SJCRH30 (cell line): ENCODE data around the gene RBM26. TPM values are rescaled to one million over a fixed set of nuclear protein-coding genes. Genes with fewer than 3 reads are reported as not detected.
"Not testable (repeated sequence)": the region's sequence is repeated elsewhere in the genome, so short reads cannot be mapped to it uniquely, and the experiment has no call there.

Experiments used
- DNase-seq, 2 experiments: peaks; one replicate each; pipeline ENCODE4 v3.0.0-alpha.2; 2015 to 2020
- H3K27ac ChIP-seq: fragments of 250-450 bp; sonication (Bioruptor Pico); 2 replicates; pipeline ENCODE4 v1.5.1; 2020; ENCODE audit warnings: mild to moderate bottlenecking, moderate library complexity
- H3K27me3 ChIP-seq: fragments of 250-450 bp; sonication (Bioruptor Pico); 2 replicates; pipeline ENCODE4 v1.5.1; 2020; ENCODE audit warnings: mild to moderate bottlenecking, moderate library complexity
- H3K36me3 ChIP-seq: fragments of 250-450 bp; sonication (Bioruptor Pico); 2 replicates; pipeline ENCODE4 v1.5.1; 2020; ENCODE audit warnings: mild to moderate bottlenecking, moderate library complexity
- H3K4me1 ChIP-seq: fragments of 250-450 bp; sonication (Bioruptor Pico); 2 replicates; pipeline ENCODE4 v1.5.1; 2020; ENCODE audit warnings: mild to moderate bottlenecking, moderate library complexity
- H3K4me3 ChIP-seq: fragments of 250-450 bp; sonication (Bioruptor Pico); 2 replicates; pipeline ENCODE4 v1.5.1; 2020; ENCODE audit warnings: mild to moderate bottlenecking, moderate library complexity
- H3K9me3 ChIP-seq: fragments of 250-450 bp; sonication (Bioruptor Pico); replicated peaks from 2 replicates; pipeline ENCODE4 v1.5.1; 2020; ENCODE audit warnings: mild to moderate bottlenecking, moderate library complexity
- total RNA-seq: library from RNA; depleted of rRNA; stranded (reverse); fragments of >200 nt; shearing (Covaris generic); gene quantifications from 2 replicates; pipeline ENCODE4 v1.2.3, GENCODE V29; 2014

RBM26 gene
- total RNA-seq, 1 experiment from 2014 or later, result 98.3 TPM

GRCh38 chr13:79307433-79307861 is 98.6 kb downstream of the RBM26 start:
- no peak overlapping the region for H3K4me3 ChIP-seq
- no peaks in the 10 kb centered on the region for H3K27me3 ChIP-seq
- 0 out of 2 replicates have a peak, but pooled peaks cover 3% of the 10 kb centered on the region for H3K9me3 ChIP-seq
- no peaks in the 10 kb centered on the region for H3K36me3 ChIP-seq
- peaks cover 3% of the 10 kb centered on the region for H3K4me1 ChIP-seq
- no peak for DNase-seq
- no peak overlapping the region for H3K27ac ChIP-seq

- H3K4me1 ChIP-seq, result peaks cover 3% of the 10 kb centered on the region
- no peak for DNase-seq
- H3K9me3 ChIP-seq, result 0 out of 2 replicates have a peak, but pooled peaks cover 3% of the 10 kb centered on the region
- no peak overlapping the region for H3K4me3 ChIP-seq
- H3K27me3 ChIP-seq, result no peaks in the 10 kb centered on the region
- no peak overlapping the region for H3K27ac ChIP-seq
- H3K36me3 ChIP-seq, result no peaks in the 10 kb centered on the region
Observed at GRCh38 chr13:79306650-79307049, 99.4 kb downstream of the RBM26 start.

GRCh38 chr13:79297128-79297527 is 108.9 kb downstream of the RBM26 start:
- H3K9me3 ChIP-seq, result no peaks in the 10 kb centered on the region; the same call in 1 of the 2 replicates
- H3K36me3 ChIP-seq, result no peaks in the 10 kb centered on the region
- H3K27ac ChIP-seq, result no peak overlapping the region
- no peaks in the 10 kb centered on the region for H3K27me3 ChIP-seq
- no peaks in the 10 kb centered on the region for H3K4me1 ChIP-seq
- H3K4me3 ChIP-seq, result no peak overlapping the region
- no peak for DNase-seq

- no peaks in the 10 kb centered on the region; the same call in 1 of the 2 replicates for H3K9me3 ChIP-seq
- H3K27me3 ChIP-seq, result no peaks in the 10 kb centered on the region
- no peak overlapping the region for H3K4me3 ChIP-seq
- no peak for DNase-seq
- no peaks in the 10 kb centered on the region for H3K36me3 ChIP-seq
- H3K4me1 ChIP-seq, result no peaks in the 10 kb centered on the region
- no peak overlapping the region for H3K27ac ChIP-seq
Observed at GRCh38 chr13:79295906-79296706, 109.9 kb downstream of the RBM26 start.

GRCh38 chr13:79290595-79291244 is 115.3 kb downstream of the RBM26 start:
- H3K9me3 ChIP-seq, result no peaks in the 10 kb centered on the region
- H3K4me3 ChIP-seq, result no peak overlapping the region
- H3K27me3 ChIP-seq, result no peaks in the 10 kb centered on the region
- no peaks in the 10 kb centered on the region for H3K4me1 ChIP-seq
- H3K36me3 ChIP-seq, result no peaks in the 10 kb centered on the region
- H3K27ac ChIP-seq, result no peak overlapping the region
- DNase-seq, result no peak

GRCh38 chr13:79289571-79289970 is 116.5 kb downstream of the RBM26 start:
- no peak overlapping the region for H3K27ac ChIP-seq
- H3K4me1 ChIP-seq, result no peaks in the 10 kb centered on the region
- no peak overlapping the region for H3K4me3 ChIP-seq
- no peaks in the 10 kb centered on the region for H3K27me3 ChIP-seq
- DNase-seq, result no peak
- no peaks in the 10 kb centered on the region for H3K9me3 ChIP-seq
- H3K36me3 ChIP-seq, result no peaks in the 10 kb centered on the region

- H3K27ac ChIP-seq, result no peak overlapping the region
- no peak for DNase-seq
Observed at GRCh38 chr13:79287939-79288795, 117.9 kb downstream of the RBM26 start.

GRCh38 chr13:79285159-79285558 is 120.9 kb downstream of the RBM26 start:
- H3K4me1 ChIP-seq, result no peaks in the 10 kb centered on the region
- no peak for DNase-seq
- H3K27ac ChIP-seq, result no peak overlapping the region
- no peaks in the 10 kb centered on the region for H3K36me3 ChIP-seq
- H3K9me3 ChIP-seq, result no peaks in the 10 kb centered on the region
- H3K4me3 ChIP-seq, result no peak overlapping the region
- H3K27me3 ChIP-seq, result no peaks in the 10 kb centered on the region

More at GRCh38 chr13:79287939-79288795, 117.9 kb downstream of the RBM26 start:
- no peak overlapping the region for H3K4me3 ChIP-seq
- H3K36me3 ChIP-seq, result no peaks in the 10 kb centered on the region
- H3K9me3 ChIP-seq, result no peaks in the 10 kb centered on the region
- H3K4me1 ChIP-seq, result no peaks in the 10 kb centered on the region
- H3K27me3 ChIP-seq, result no peaks in the 10 kb centered on the region

- no peak for DNase-seq
- no peaks in the 10 kb centered on the region for H3K4me1 ChIP-seq
- H3K4me3 ChIP-seq, result no peak overlapping the region
- no peaks in the 10 kb centered on the region for H3K27me3 ChIP-seq
- H3K9me3 ChIP-seq, result no peaks in the 10 kb centered on the region
- H3K27ac ChIP-seq, result no peak overlapping the region
- no peaks in the 10 kb centered on the region for H3K36me3 ChIP-seq
Observed at GRCh38 chr13:79283742-79284141, 122.3 kb downstream of the RBM26 start.

- no peak overlapping the region for H3K27ac ChIP-seq
- DNase-seq, result no peak
- H3K4me1 ChIP-seq, result no peaks in the 10 kb centered on the region
- no peaks in the 10 kb centered on the region for H3K36me3 ChIP-seq
- H3K4me3 ChIP-seq, result no peak overlapping the region
- H3K9me3 ChIP-seq, result no peaks in the 10 kb centered on the region
- no peaks in the 10 kb centered on the region for H3K27me3 ChIP-seq
Observed at GRCh38 chr13:79282976-79283375, 123.1 kb downstream of the RBM26 start.

GRCh38 chr13:79282508-79282907 is 123.5 kb downstream of the RBM26 start:
- Histone ChIP-seq H3K27me3 (no peaks in the 10 kb centered on the region), H3K4me1 (no peaks in the 10 kb centered on the region), H3K9me3 (no peaks in the 10 kb centered on the region), H3K27ac (no peak overlapping the region), H3K36me3 (no peaks in the 10 kb centered on the region), H3K4me3 (no peak overlapping the region)
- no peak for DNase-seq

- DNase-seq, result no peak
- no peak overlapping the region for H3K27ac ChIP-seq
- H3K36me3 ChIP-seq, result no peaks in the 10 kb centered on the region
- no peaks in the 10 kb centered on the region for H3K4me1 ChIP-seq
- H3K4me3 ChIP-seq, result no peak overlapping the region
- H3K9me3 ChIP-seq, result no peaks in the 10 kb centered on the region
- H3K27me3 ChIP-seq, result no peaks in the 10 kb centered on the region
Observed at GRCh38 chr13:79281339-79281747, 124.7 kb downstream of the RBM26 start.

- H3K9me3 ChIP-seq, H3K4me1 ChIP-seq, H3K27ac ChIP-seq, DNase-seq, H3K4me3 ChIP-seq, H3K36me3 ChIP-seq, H3K27me3 ChIP-seq: not testable (repeated sequence)
Observed at GRCh38 chr13:79279735-79280134, 126.3 kb downstream of the RBM26 start.

- Histone ChIP-seq H3K4me3 (no peak overlapping the region), H3K36me3 (no peaks in the 10 kb centered on the region), H3K4me1 (no peaks in the 10 kb centered on the region), H3K9me3 (0 out of 2 replicates have a peak, but pooled peaks cover 4% of the 10 kb centered on the region), H3K27me3 (no peaks in the 10 kb centered on the region), H3K27ac (no peak overlapping the region)
- no peak for DNase-seq
Observed at GRCh38 chr13:79273045-79273444, 133.0 kb downstream of the RBM26 start.

- Histone ChIP-seq H3K27ac (no peak overlapping the region), H3K36me3 (no peaks in the 10 kb centered on the region), H3K27me3 (no peaks in the 10 kb centered on the region), H3K4me1 (no peaks in the 10 kb centered on the region), H3K4me3 (no peak overlapping the region), H3K9me3 (0 out of 2 replicates have a peak, but pooled peaks cover 4% of the 10 kb centered on the region)
- DNase-seq, result no peak
Observed at GRCh38 chr13:79271616-79272015, 134.4 kb downstream of the RBM26 start.
